HTR-8/SVneo (cell line): Measurements from ENCODE around the gene IFT43.
A peak's percentile ranks its signal among the peaks of the same experiment; 100 is the strongest.

Experiments used
- DNase-seq: peaks from one replicate; pipeline ENCODE4 v3.0.0; 2011; ENCODE audit warnings: low spot score, mixed read lengths; ENCODE audit not compliant: insufficient read length
- FAIRE-seq: peaks from 2 replicates; lab custom pipeline; 2011; peaks lifted over from hg19 to GRCh38; lab: Jason Lieb, UNC

The IFT43 gene

GRCh38 chr14:75985618-75986438, at the start of gene IFT43:
Gene IFT43 (plus strand): TSS chr14:75985763. CDS start chr14:75985787, 24 bp downstream.
- FAIRE-seq (peak; percentile 95), DNase-seq (peak; percentile 99)

- FAIRE-seq, result no peak
- DNase-seq, result no peak
Measured at GRCh38 chr14:75939200-75939599, 46.4 kb upstream of the IFT43 start.

- FAIRE-seq (no peak), DNase-seq (no peak)
Measured at GRCh38 chr14:75941030-75941429, 44.5 kb upstream of the IFT43 start.

DNA sequence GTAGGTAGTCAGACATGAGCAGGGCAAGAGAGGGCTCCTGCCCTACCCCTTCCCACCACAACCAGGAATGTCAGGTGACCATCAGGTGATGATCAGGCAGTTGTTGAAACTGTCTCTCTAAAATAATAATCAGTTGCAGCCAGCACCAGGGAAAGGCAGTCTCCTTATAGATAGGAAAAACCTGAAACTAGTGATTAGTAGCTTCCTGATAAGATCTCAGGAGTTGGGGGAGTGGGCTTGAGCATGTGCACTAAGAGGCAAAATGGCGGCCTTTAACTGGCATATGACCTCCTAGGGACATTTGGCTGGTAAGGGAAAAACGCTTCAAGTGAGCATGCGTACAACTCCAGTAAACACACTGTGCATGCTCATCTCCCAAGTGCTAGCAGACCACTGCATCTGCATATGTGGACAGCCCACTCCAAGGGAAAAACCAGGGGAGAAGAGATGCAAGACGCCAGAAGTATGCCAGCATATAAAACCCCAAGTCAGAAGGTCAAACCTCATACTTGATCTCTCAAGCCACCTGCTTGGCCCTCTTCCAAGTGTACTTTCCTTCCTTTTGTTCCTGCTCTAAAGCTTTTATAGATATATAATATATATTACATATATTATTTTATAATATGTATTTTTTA, 40.8 kb upstream of the IFT43 start:
- DNase-seq (no peak), FAIRE-seq (peak; percentile 46)

DNA sequence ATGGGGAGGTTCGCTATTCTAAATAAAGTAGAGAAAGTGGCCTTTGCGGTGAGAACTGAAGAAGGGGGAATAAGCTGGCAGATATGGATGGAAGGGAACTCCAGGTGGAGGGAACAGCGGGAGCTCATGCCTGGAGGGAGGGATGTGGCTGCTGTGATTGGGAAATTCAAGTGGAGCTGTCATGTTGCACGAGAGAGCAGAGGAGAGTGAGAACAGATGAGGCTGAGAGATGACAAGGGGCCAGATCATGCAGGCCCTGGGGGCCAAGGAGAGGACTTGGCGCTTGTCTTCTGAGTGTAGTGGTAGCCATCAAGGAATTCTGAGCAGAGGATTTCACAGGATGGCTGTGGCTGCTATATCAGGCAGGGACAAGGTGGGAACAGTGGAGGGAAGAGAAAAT, 38.8 kb upstream of the IFT43 start:
- DNase-seq (no peak), FAIRE-seq (no peak)

GRCh38 chr14:75952489-75952888, 33.1 kb upstream of the IFT43 start:
- DNase-seq (no peak), FAIRE-seq (peak; percentile 75)

DNA sequence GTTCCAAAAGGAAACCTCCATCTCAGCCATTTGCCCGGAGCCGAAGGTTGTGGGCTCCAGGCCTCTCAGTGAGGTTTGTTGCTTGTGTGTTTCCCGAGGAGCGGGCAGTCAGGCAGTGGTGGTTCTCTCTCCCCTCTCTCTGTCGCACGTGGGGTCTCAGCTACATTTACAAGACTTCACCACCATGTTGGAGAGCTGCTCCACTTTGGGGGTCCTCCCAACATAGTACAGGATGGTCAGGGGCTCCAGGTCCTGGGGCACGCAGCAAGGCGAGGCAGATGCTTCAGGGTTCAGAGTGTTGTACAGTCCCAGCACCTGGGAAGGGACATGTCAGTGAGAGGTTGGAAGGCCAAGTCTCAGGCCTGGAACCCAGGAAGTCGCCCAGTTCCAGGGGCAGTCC, 26.5 kb upstream of the IFT43 start:
- FAIRE-seq (no peak), DNase-seq (no peak)

- FAIRE-seq, result no peak
- no peak for DNase-seq
Measured at GRCh38 chr14:75960231-75960630, 25.3 kb upstream of the IFT43 start.

GRCh38 chr14:75961662-75962061, 23.9 kb upstream of the IFT43 start:
- DNase-seq, result no peak
- FAIRE-seq, result no peak

GRCh38 chr14:75967866-75968265, 17.7 kb upstream of the IFT43 start:
- DNase-seq (no peak), FAIRE-seq (peak; percentile 85)

GRCh38 chr14:75968456-75968855, 17.1 kb upstream of the IFT43 start:
- FAIRE-seq (no peak), DNase-seq (no peak)

GRCh38 chr14:75969126-75969525, 16.4 kb upstream of the IFT43 start:
- no peak for DNase-seq
- peak; percentile 26 for FAIRE-seq

- FAIRE-seq (peak; percentile 4), DNase-seq (no peak)
Measured at GRCh38 chr14:75969891-75970290, 15.7 kb upstream of the IFT43 start.

DNA sequence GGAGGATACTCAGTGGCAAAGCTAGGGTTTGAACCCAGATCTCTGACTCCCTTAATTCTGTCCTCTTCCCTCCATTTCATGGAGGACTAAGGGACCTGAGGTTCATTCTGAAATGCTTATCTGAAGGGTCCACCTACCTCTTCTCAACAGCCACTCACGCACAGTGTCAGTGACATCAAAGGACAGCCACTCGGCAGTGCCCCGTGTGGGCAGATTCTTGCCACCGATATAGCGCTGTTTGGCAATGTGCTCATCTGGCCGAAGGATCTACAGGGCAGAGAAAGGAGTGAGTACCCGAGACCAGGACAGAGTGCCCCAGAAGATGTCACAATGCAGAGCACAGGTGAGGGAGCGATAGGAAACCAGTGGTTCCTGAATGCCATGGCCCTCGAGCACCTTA, 14.6 kb upstream of the IFT43 start:
- FAIRE-seq, result peak; percentile 59

DNA sequence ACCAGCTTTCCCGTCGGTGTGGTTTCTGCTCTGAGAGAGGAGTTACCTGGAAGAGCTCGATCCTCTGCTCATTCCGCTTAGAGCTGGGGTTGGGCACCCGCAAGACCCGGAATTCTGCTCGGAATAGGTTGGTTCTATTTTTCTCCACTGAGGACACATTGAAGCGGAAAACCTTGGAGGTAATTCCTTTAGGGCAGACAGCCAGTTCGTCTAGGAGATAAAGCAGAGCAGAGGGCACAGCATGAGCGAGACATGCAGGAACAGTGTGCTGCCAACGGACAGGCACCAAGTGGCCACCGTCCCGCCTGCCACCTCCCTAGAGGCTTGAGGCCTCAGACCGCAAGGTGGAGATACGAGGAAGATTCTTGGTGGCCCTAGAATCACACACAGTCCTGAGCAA, 14.1 kb upstream of the IFT43 start:
- FAIRE-seq, result peak; percentile 77
- DNase-seq, result no peak

More for the DNA sequence above, 14.6 kb upstream of the IFT43 start:
- no peak for DNase-seq

GRCh38 chr14:75972801-75973421, 12.7 kb upstream of the IFT43 start:
- DNase-seq (no peak), FAIRE-seq (peak; percentile 78)

DNA sequence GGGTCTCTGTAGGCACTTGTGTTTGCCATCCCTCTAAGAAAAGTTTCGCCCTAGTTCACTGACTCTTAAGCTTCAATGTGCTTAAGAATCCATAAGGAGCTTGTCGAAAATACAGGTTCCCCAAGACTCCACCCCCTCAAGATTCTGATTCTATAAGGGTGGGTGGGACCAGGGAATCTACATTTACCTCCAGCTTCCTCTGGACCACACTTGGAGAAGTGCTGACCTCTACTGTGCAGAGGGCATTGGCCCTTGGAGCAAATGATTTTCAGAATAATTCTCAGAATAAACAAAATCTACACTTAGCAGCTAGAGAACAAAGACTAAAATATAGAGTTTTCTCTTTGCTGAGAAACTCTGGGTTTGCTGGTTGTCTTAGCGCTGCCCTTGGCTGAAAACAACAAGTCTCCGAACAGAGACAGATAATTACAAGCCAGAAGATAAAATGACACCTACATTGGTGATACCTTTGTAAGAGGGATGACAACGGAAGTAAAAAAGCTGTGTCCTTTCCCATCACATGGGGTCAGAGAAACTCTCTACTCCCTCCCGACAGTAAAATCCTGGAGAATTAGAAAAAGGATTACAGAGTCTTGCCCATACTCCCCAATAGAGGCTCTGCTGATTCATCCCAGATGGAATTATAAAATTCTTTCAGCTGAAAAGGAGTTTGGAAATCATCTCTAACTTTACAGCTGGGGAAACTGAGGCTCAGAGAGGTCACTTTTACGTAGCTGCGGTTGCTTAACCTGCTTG, 8.6 kb upstream of the IFT43 start:
- FAIRE-seq, result no peak
- no peak for DNase-seq

GRCh38 chr14:75977582-75977943, 8.0 kb upstream of the IFT43 start:
- FAIRE-seq (no peak), DNase-seq (no peak)

- no peak for DNase-seq
- FAIRE-seq, result peak; percentile 72
Measured at GRCh38 chr14:75978249-75978731, 7.3 kb upstream of the IFT43 start.

DNA sequence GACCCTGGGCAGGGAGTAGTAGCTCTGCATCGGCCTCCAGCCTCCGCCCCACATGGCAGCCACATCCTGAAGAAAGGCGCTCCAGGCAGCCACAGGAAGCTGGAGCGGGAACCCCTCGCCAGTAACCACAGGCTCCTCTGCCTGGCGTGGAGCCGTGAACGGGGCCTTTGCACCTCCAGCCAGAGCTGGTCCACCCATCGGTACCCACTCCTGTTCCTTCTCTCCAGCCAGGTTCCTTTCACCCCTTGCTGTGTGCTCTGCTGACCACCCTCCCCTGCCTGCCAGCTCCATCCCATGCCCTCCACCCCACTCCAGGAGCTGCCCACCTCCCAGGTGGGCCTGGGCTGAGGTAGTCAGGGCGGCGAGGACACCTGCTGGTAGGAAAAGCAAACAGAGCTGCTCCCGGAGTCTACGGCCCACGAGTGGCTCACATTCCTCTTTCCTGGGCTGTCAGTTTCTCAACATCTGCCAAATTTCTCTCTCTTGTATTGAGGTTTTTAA, 6.4 kb upstream of the IFT43 start:
- peak; percentile 77 for DNase-seq
- peak; percentile 88 for FAIRE-seq
